ENCODE data around the gene MS4A4E.

The MS4A4E gene

DNA sequence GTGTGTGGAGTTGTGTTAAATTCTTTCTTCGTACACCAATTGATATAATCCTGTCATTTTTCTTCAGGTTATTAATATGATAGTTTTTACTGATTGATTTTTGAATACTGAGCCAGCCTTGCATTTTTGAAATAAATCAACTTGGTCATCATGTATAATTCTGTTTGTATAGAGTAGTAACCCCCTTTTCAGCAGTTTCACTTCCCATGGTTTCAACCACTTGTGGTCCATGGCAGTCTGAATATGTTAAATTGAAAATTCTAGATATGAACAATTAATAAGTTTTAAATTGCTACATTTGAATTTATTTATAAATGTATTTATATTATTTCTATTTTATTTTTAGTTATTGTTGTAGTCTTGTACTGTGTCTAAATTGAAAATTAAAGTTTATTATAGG is 92.7 kb downstream of the MS4A4E start (continued):
- TF ChIP-seq, protein P1, sequence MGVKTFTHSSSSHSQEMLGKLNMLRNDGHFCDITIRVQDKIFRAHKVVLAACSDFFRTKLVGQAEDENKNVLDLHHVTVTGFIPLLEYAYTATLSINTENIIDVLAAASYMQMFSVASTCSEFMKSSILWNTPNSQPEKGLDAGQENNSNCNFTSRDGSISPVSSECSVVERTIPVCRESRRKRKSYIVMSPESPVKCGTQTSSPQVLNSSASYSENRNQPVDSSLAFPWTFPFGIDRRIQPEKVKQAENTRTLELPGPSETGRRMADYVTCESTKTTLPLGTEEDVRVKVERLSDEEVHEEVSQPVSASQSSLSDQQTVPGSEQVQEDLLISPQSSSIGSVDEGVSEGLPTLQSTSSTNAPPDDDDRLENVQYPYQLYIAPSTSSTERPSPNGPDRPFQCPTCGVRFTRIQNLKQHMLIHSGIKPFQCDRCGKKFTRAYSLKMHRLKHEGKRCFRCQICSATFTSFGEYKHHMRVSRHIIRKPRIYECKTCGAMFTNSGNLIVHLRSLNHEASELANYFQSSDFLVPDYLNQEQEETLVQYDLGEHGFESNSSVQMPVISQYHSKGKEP (tag by site-specific recombination; IDR thresholded peaks at IDR 0.05), result no peak

Data from HEK293 (cell line).